Left ventricle myocardium inferior (tissue), 1 donor: ENCODE measurements around the gene SLC25A53. TPM values are rescaled to one million over a fixed set of nuclear protein-coding genes. Genes with fewer than 3 reads are reported as not detected.

Source experiments
- DNase-seq: peaks from one replicate; pipeline ENCODE4 v3.0.0-alpha.2; 2020
- H3K27ac ChIP-seq: fragments of 200-600 bp; replicated peaks from 2 replicates; pipeline ENCODE4 v1.8.0; 2021
- H3K27me3 ChIP-seq: fragments of 200-600 bp; 2 replicates; pipeline ENCODE4 v1.8.0; 2021; ENCODE audit warnings: low read depth
- H3K36me3 ChIP-seq: fragments of 200-600 bp; 2 replicates; pipeline ENCODE4 v1.8.0; 2021
- H3K4me1 ChIP-seq: fragments of 200-600 bp; 2 replicates; pipeline ENCODE4 v1.8.0; 2021
- H3K4me3 ChIP-seq: fragments of 200-600 bp; 2 replicates; pipeline ENCODE4 v1.8.0; 2021; ENCODE audit warnings: mild to moderate bottlenecking, moderate library complexity
- H3K9me3 ChIP-seq: fragments of 200-600 bp; replicated peaks from 2 replicates; pipeline ENCODE4 v1.8.0; 2021
- intact Hi-C: fragments of 100-400 bp; cut with micrococcal nuclease; formaldehyde crosslinking; loops from one replicate; pipeline ENCODE4 v1.11.0; 2022
- long read RNA-seq: library from polyadenylated mRNA; unstranded; transcript quantifications from one replicate; pipeline ENCODE4 v2.0.0, GENCODE V29; 2021
- total RNA-seq: library from RNA; stranded (reverse); fragmentation: NEBNext Ultra II Directional; extraction: Animal tissue kit (Norgen Biotek cat#: 25700); gene quantifications from one replicate; pipeline ENCODE4 v1.2.1, GENCODE V29; 2021
- TF ChIP-seq, protein P1 (sequence below): fragments of 200-600 bp; IDR thresholded peaks from 2 replicates; pipeline ENCODE4 v1.8.0; 2021; ENCODE audit warnings: antibody characterized with exemption, mild to moderate bottlenecking, borderline replicate concordance
- donor health status: DM: no; HTN: yes; CAD: no; lungs with severe emphysema.

Gene SLC25A53, protein sequence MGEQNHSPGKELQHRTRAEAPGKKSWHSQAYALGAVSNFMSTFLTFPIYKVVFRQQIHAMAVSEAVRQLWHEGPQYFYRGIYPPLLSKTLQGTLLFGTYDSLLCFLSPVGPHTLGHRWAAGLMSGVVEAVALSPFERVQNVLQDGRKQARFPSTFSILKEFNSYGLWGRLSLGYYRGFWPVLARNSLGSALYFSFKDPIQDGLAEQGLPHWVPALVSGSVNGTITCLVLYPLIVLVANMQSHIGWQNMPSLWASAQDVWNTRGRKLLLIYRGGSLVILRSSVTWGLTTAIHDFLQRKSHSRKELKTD
- total RNA-seq = 14.9 TPM
- long read RNA-seq, transcript SLC25A53-201 (2 exons, 731 nt) = major isoform, 11 of 17 reads
- long read RNA-seq, partial matches to known transcripts = 0 of 17 reads
- long read RNA-seq, other reads (novel, unspliced or antisense) = 6 of 17 reads

DNA sequence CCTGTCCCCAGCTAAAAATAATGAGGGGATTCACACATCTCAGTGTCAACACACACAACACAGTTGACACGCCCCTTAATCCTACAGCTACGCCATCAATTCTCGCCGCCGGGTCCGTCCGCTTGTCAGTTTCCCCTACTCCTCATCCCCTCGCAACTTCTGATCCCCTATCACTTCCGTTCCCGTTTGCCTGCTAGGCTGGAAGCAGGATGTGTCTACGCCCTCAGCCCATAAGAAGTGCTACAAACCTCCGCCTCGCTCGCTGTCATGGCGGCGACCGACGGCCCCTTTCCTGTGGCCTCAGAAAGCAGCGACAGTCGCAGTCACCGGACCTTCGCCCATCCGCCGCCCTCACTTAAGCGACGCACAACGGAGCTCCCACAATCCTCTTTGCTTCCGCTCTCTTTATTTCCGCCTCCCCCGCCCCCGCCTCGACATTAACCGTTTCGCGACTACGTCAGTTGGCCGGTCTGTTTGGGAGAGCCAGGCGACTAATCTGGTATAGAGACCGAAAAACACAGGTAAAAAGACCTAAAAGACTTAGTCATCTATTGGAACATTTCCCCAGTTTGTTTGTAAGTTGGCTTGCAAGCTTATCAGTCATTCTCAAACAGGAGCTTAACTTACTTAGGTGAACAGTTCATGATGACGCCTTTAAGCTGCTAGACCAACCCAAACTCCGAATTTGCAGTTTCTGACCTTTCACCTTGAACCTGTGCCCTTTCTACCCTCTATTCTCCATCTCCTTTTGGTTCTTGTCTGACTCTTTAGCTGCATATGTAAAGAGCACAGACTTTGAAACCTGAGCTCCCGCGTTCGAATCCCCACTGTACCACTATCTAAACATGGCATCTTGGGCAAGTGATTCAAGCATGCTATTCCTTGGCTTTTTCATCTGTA, at the start of gene SLC25A53:
TSS of gene SLC25A53 (minus strand) at position 380 of the 900 bp plus-strand sequence. CDS start 51,752 bp downstream, outside the sequence.
- TF ChIP-seq, protein P1, sequence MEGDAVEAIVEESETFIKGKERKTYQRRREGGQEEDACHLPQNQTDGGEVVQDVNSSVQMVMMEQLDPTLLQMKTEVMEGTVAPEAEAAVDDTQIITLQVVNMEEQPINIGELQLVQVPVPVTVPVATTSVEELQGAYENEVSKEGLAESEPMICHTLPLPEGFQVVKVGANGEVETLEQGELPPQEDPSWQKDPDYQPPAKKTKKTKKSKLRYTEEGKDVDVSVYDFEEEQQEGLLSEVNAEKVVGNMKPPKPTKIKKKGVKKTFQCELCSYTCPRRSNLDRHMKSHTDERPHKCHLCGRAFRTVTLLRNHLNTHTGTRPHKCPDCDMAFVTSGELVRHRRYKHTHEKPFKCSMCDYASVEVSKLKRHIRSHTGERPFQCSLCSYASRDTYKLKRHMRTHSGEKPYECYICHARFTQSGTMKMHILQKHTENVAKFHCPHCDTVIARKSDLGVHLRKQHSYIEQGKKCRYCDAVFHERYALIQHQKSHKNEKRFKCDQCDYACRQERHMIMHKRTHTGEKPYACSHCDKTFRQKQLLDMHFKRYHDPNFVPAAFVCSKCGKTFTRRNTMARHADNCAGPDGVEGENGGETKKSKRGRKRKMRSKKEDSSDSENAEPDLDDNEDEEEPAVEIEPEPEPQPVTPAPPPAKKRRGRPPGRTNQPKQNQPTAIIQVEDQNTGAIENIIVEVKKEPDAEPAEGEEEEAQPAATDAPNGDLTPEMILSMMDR = no peak
- peak; percentile 75 for DNase-seq
- no peaks in the 10 kb centered on the region for H3K9me3 ChIP-seq
- H3K27ac ChIP-seq = peak within 1 kb of the TSS; percentile 94
- H3K4me3 ChIP-seq = peak within 1 kb of the TSS; percentile 74
- intact Hi-C loops = no loop called here
- no peaks in the 10 kb centered on the region for H3K27me3 ChIP-seq
- H3K4me1 ChIP-seq = peaks cover 22% of the 10 kb centered on the region
- no peaks in the 10 kb centered on the region for H3K36me3 ChIP-seq

DNA sequence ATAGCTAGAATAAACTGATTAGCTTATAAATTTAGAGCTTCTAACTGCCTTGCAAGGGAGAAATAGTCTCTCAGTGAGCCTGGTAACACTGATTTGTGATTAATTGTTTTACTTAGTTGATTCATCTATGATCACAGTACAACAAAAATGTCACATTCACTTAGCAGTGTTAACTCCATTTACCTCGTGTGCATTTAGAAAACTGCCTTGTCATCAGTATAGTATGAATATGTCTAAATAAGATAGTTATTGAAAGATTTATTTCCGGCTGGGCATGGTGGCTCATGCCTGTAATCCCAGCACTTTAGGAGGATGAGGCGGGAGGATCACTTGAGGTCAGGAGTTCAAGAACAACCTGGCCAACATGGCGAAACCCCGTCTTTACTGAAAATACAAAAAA, 48.7 kb upstream of the SLC25A53 start:
- Histone ChIP-seq H3K4me1 (no peaks in the 10 kb centered on the region), H3K36me3 (no peaks in the 10 kb centered on the region), H3K9me3 (no peaks in the 10 kb centered on the region), H3K27ac (no peak overlapping the region), H3K4me3 (no peak overlapping the region), H3K27me3 (no peaks in the 10 kb centered on the region)
- TF ChIP-seq, protein P1 = no peak
- intact Hi-C loops = no loop called here
- no peak for DNase-seq

DNA sequence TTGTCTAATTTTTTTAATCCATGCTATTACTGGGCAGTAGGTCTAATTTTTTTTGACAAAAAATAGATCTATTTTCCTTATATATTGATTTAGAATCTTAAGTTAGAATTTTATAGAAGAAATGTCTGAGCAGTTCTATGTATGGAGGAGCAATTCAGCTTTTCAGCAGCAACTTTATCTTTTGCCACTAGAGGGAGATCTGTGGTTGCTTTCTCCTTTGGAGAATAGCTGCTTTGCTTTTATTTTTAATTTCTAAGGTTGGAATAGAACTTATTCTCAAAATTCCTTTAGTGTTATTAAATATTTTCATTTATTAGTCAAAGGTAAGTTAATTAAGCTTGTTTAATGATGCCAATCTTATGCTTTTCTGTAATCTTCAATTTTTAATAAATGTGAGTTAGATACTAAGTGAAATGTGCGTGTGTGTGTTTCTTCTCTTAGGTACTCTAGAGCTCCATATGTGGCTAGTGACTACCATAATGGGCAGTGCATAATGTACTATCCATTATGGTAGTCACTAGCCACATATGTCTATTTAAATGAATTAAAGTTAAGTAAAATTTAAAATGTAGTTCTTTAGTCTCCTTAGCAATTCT, 38.8 kb upstream of the SLC25A53 start:
- Histone ChIP-seq H3K4me1 (no peaks in the 10 kb centered on the region), H3K27ac (no peak overlapping the region), H3K36me3 (peaks cover 12% of the 10 kb centered on the region), H3K4me3 (no peak overlapping the region), H3K9me3 (no peaks in the 10 kb centered on the region), H3K27me3 (no peaks in the 10 kb centered on the region)
- intact Hi-C loops = loop anchor here (5.0 kb wide), 1 partner anchor 147 kb away; no protein-coding TSS in a partner anchor
- TF ChIP-seq, protein P1 = peak; percentile 73
- DNase-seq = no peak

DNA sequence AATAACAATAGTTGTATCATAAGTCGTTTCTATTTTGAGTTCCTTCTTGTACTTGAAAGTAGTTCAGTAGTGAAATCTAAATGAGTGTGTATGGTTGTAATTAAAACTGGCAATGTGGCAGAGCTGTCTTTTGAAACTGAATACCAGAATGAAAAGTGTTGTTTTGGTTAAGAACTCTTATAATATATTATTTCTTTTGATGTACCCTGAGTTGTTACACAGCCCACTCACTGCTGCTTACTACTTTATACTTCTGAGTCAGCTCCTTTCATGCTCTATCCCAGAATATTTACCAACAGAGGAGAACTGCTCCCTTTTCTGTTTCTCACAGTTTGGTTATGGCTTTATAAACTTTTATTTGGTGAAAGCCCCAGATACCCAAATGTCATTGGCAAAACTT, 38.2 kb upstream of the SLC25A53 start:
- TF ChIP-seq, protein P1 = no peak
- Histone ChIP-seq H3K27me3 (no peaks in the 10 kb centered on the region), H3K4me3 (no peak overlapping the region), H3K36me3 (peaks cover 18% of the 10 kb centered on the region), H3K4me1 (no peaks in the 10 kb centered on the region), H3K9me3 (no peaks in the 10 kb centered on the region), H3K27ac (no peak overlapping the region)
- intact Hi-C loops = loop anchor here (5.0 kb wide), 1 partner anchor 147 kb away; no protein-coding TSS in a partner anchor
- DNase-seq = no peak

DNA sequence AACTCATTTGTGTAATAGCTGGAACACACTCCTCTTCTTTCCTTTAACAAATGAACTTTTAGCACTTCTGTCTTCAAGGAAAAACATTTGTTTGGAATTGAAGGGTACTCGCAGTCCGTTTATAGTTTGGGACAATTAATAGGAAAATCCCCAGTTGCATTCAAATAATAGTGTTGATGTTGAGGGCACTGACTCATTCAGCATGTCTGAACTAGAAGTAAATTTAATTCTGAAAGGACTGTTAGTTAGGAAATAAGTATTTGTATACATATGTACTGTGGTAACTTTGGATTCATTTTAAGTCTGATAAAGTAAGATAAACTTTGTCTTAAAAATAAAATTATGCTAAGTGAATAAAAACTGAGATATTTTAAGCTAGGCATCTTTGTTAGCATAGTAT, 36.7 kb upstream of the SLC25A53 start:
- intact Hi-C loops = no loop called here
- no peaks in the 10 kb centered on the region for H3K4me1 ChIP-seq
- TF ChIP-seq, protein P1 = no peak
- DNase-seq = no peak
- H3K36me3 ChIP-seq = peaks cover 31% of the 10 kb centered on the region
- no peak overlapping the region for H3K27ac ChIP-seq
- no peaks in the 10 kb centered on the region for H3K27me3 ChIP-seq
- no peak overlapping the region for H3K4me3 ChIP-seq
- H3K9me3 ChIP-seq = no peaks in the 10 kb centered on the region
